H1 (cell line): ENCODE data around the gene NKTR. TPM values are rescaled to one million over a fixed set of nuclear protein-coding genes. Genes with fewer than 3 reads are reported as not detected.

Source experiments
- CTCF ChIA-PET: fragments of 300-600 bp; sonication (Branson Sonifier 250); formaldehyde crosslinking; loops from one replicate; lab custom pipeline; 2021; ENCODE audit not compliant: partially characterized antibody; lab: Charles Lee
- POLR2A ChIA-PET: fragments of 300-600 bp; sonication (Branson Sonifier 250); formaldehyde crosslinking; loops from one replicate; lab custom pipeline; 2021; ENCODE audit warnings: inconsistent platforms; ENCODE audit not compliant: partially characterized antibody; lab: Charles Lee
- DNase-seq, 2 experiments: peaks; one replicate each; pipeline versions ENCODE4 v3.0.0 to v3.0.0-alpha.2; 2010 to 2022; ENCODE audit warnings: low spot score in 2 of 2, low read depth in 1 of 2, mixed read lengths in 1 of 2
- FAIRE-seq: peaks from 2 replicates; lab custom pipeline; 2011; peaks lifted over from hg19 to GRCh38; lab: Jason Lieb, UNC
- H2AFZ ChIP-seq: 2 replicates; pipeline ENCODE4 v1.8.1; 2012; ENCODE audit warnings: low read length, inconsistent platforms
- H2AK5ac ChIP-seq: 2 replicates; pipeline ENCODE4 v1.6.1; 2013; ENCODE audit warnings: low read depth, low read length
- H2BK120ac ChIP-seq: replicated peaks from 2 replicates; pipeline ENCODE3; 2013; ENCODE audit warnings: low read depth, low read length, inconsistent platforms
- H2BK12ac ChIP-seq: 2 replicates; pipeline ENCODE4 v1.6.1; 2013; ENCODE audit warnings: low read depth, low read length
- H2BK15ac ChIP-seq: 2 replicates; pipeline ENCODE4 v1.6.1; 2013; ENCODE audit warnings: low read length
- H2BK20ac ChIP-seq: 2 replicates; pipeline ENCODE4 v1.6.1; 2013; ENCODE audit warnings: low read length
- H2BK5ac ChIP-seq: 2 replicates; pipeline ENCODE4 v1.6.1; 2013; ENCODE audit warnings: low read depth, low read length
- H3K14ac ChIP-seq: 2 replicates; pipeline ENCODE4 v1.6.1; 2013; ENCODE audit warnings: inconsistent platforms; ENCODE audit not compliant: insufficient read length
- H3K18ac ChIP-seq: 2 replicates; pipeline ENCODE4 v1.6.1; 2013; ENCODE audit warnings: low read length; ENCODE audit errors: extremely low read depth
- H3K23ac ChIP-seq: 2 replicates; pipeline ENCODE4 v1.6.1; 2013; ENCODE audit warnings: inconsistent platforms; ENCODE audit not compliant: insufficient read length
- H3K23me2 ChIP-seq: 2 replicates; pipeline ENCODE4 v1.6.1; 2013; ENCODE audit warnings: low read depth, low read length
- H3K27ac ChIP-seq: 2 replicates; pipeline ENCODE4 v1.6.1; 2011; ENCODE audit warnings: low read depth, low read length, inconsistent platforms
- H3K27me3 ChIP-seq, 4 experiments: replicated peaks in 1 of 4; 1 replicate in 1 of 4; 2 replicates in 3 of 4; pipeline versions ENCODE4 v1.6.1 to v1.8.1; 2011 to 2013; ENCODE audit warnings: low read length in 3 of 4, mild to moderate bottlenecking in 3 of 4, inconsistent platforms in 2 of 4, mixed read lengths in 2 of 4, moderate library complexity in 1 of 4; ENCODE audit not compliant: control insufficient read depth in 3 of 4, insufficient read depth in 3 of 4; ENCODE audit errors: extremely low read depth in 1 of 4
- H3K36me3 ChIP-seq, 4 experiments: 2 replicates each; pipeline versions ENCODE4 v1.6.1 to v1.8.1; 2011 to 2013; ENCODE audit warnings: mild to moderate bottlenecking in 4 of 4, low read length in 3 of 4, moderate library complexity in 2 of 4, control low read depth in 1 of 4, inconsistent platforms in 1 of 4; ENCODE audit not compliant: insufficient read depth in 4 of 4, control insufficient read depth in 2 of 4
- H3K4ac ChIP-seq: replicated peaks from 2 replicates; pipeline ENCODE3; 2013; ENCODE audit warnings: low read length, low read depth, mixed read lengths, inconsistent platforms; ENCODE audit not compliant: insufficient read length
- H3K4me1 ChIP-seq, 4 experiments: replicated peaks in 1 of 4; 1 replicate in 1 of 4; 2 replicates in 3 of 4; pipeline versions ENCODE4 v1.6.1 to v1.8.1; 2011 to 2013; ENCODE audit warnings: low read length in 3 of 4, inconsistent platforms in 2 of 4, mixed read lengths in 1 of 4; ENCODE audit not compliant: insufficient read depth in 4 of 4, control insufficient read depth in 3 of 4
- H3K4me2 ChIP-seq, 2 experiments: 2 replicates each; pipeline versions ENCODE4 v1.6.1 to v1.8.1; 2011 to 2013; ENCODE audit warnings: low read depth in 2 of 2, low read length in 2 of 2, control low read depth in 1 of 2, inconsistent platforms in 1 of 2, mild to moderate bottlenecking in 1 of 2; ENCODE audit not compliant: insufficient read depth in 1 of 2
- H3K4me3 ChIP-seq, 4 experiments: fragments of 200-600, 300-600 bp in 1 of 4; sonication (generic), shearing (Covaris generic), sonication (Bioruptor Twin) in 1 of 4; 2 replicates each; pipeline versions ENCODE4 v1.5.1 to v1.8.1; 2011 to 2016; ENCODE audit warnings: low read length in 4 of 4, low read depth in 3 of 4, control low read depth in 2 of 4, inconsistent platforms in 2 of 4, mild to moderate bottlenecking in 2 of 4, mixed read lengths in 1 of 4, moderate library complexity in 1 of 4; ENCODE audit not compliant: insufficient read depth in 2 of 4; ENCODE audit errors: extremely low read depth in 1 of 4
- H3K56ac ChIP-seq: replicated peaks from 2 replicates; pipeline ENCODE3; 2013; ENCODE audit warnings: low read depth, mild to moderate bottlenecking, mixed read lengths, low read length, inconsistent platforms; ENCODE audit not compliant: insufficient read length
- H3K79me1 ChIP-seq: 2 replicates; pipeline ENCODE4 v1.6.1; 2013; ENCODE audit warnings: low read depth, low read length, control low read depth
- H3K79me2 ChIP-seq, 2 experiments: 2 replicates each; pipeline versions ENCODE4 v1.6.1 to v1.8.1; 2012 to 2013; ENCODE audit warnings: low read length in 2 of 2, mild to moderate bottlenecking in 2 of 2, inconsistent platforms in 1 of 2; ENCODE audit not compliant: insufficient read depth in 2 of 2, control insufficient read depth in 1 of 2
- H3K9ac ChIP-seq, 4 experiments: replicated peaks in 1 of 4; 1 replicate in 1 of 4; 2 replicates in 3 of 4; pipeline versions ENCODE4 v1.6.1 to v1.8.1; 2011 to 2013; ENCODE audit warnings: low read depth in 3 of 4, low read length in 3 of 4, control low read depth in 2 of 4, mild to moderate bottlenecking in 2 of 4, moderate library complexity in 2 of 4, inconsistent platforms in 1 of 4; ENCODE audit errors: extremely low read depth in 1 of 4
- H3K9me3 ChIP-seq, 2 experiments: 2 replicates each; pipeline versions ENCODE4 v1.6.1 to v1.8.1; 2012 to 2013; ENCODE audit warnings: mild to moderate bottlenecking in 2 of 2, moderate library complexity in 2 of 2, control low read depth in 1 of 2, inconsistent platforms in 1 of 2, low read depth in 1 of 2, low read length in 1 of 2, mixed read lengths in 1 of 2; ENCODE audit not compliant: insufficient read depth in 2 of 2
- H4K20me1 ChIP-seq, 2 experiments: replicated peaks in 1 of 2; 2 replicates each; pipeline versions ENCODE3 to v1.8.1; 2011 to 2013; ENCODE audit warnings: inconsistent platforms in 2 of 2, low read length in 2 of 2, mild to moderate bottlenecking in 1 of 2; ENCODE audit not compliant: insufficient read depth in 2 of 2, control insufficient read depth in 1 of 2
- H4K5ac ChIP-seq: 2 replicates; pipeline ENCODE4 v1.6.1; 2013; ENCODE audit warnings: low read length, low read depth, mixed read lengths, inconsistent platforms; ENCODE audit not compliant: insufficient read length
- H4K8ac ChIP-seq: 2 replicates; pipeline ENCODE4 v1.8.0; 2013; ENCODE audit warnings: mild to moderate bottlenecking, moderate library complexity, low read length, inconsistent platforms; ENCODE audit not compliant: insufficient read depth; ENCODE audit errors: extremely low read depth
- H4K91ac ChIP-seq: replicated peaks from 2 replicates; pipeline ENCODE3; 2013; ENCODE audit warnings: low read length, mixed read lengths, inconsistent platforms; ENCODE audit not compliant: insufficient read length
- BACH1 ChIP-seq: IDR thresholded peaks from 2 replicates; pipeline ENCODE4 v1.6.1; 2012; ENCODE audit warnings: low read length, improper control_type of control experiment
- CREB1 ChIP-seq: IDR thresholded peaks from 2 replicates; pipeline ENCODE4 v1.6.1; 2012; ENCODE audit warnings: inconsistent platforms
- SAP30 ChIP-seq: fragments of 300-600 bp; sonication (generic); IDR thresholded peaks from 2 replicates; pipeline ENCODE4 v1.7.1; 2012; ENCODE audit warnings: low read length, moderate library complexity, mild to moderate bottlenecking, inconsistent platforms; ENCODE audit not compliant: insufficient read depth, insufficient replicate concordance
- SRF ChIP-seq: IDR thresholded peaks from 2 replicates; pipeline ENCODE4 v1.6.1; 2011; ENCODE audit warnings: mild to moderate bottlenecking, low read depth, low read length, moderate library complexity
- WGBS, 2 experiments: shearing (Covaris generic) in 1 of 2; methylation state at CpG; one replicate each; pipeline versions ENCODE4 v1.1.6 to v1.1.7; 2013 to 2015; ENCODE audit warnings: low lambda C conversion rate in 2 of 2, mixed read lengths in 2 of 2, inconsistent platforms in 1 of 2, low coverage in 1 of 2, missing lambda C conversion rate in 1 of 2; ENCODE audit not compliant: insufficient replicate concordance in 2 of 2, insufficient coverage in 1 of 2, insufficient read length in 1 of 2; ENCODE audit errors: extremely low coverage in 1 of 2, missing lambda C conversion rate in 1 of 2; 5-methylcytosine and 5-hydroxymethylcytosine counted together
- polyA plus RNA-seq, 7 experiments: library from polyadenylated mRNA; depleted of rRNA in 3 of 7; stranded (reverse) in 5 of 7; unstranded in 2 of 7; fragments of >200 nt in 5 of 7; fragments of 200-250 nt in 2 of 7; gene quantifications; 1 replicate in 5 of 7; 2 replicates in 1 of 7; 4 replicates in 1 of 7; pipeline versions ENCODE4 v1.2.1 to v1.2.3, GENCODE V29; 2011 to 2013; ENCODE audit warnings: missing spikeins in 2 of 7, mixed read lengths in 2 of 7
- total RNA-seq: library from RNA; stranded (reverse); fragmentation: NEBNext Ultra II Directional; extraction: Animal tissue kit (Norgen Biotek cat#: 25700); gene quantifications from 2 replicates; pipeline ENCODE4 v1.2.1, GENCODE V29; 2021

NKTR gene
- total and polyA plus RNA-seq, 2 of the 8 experiments (the other 6 are each of a cell fraction or from before 2014, with no cell fraction given) = 24.1 to 62.2 TPM

DNA sequence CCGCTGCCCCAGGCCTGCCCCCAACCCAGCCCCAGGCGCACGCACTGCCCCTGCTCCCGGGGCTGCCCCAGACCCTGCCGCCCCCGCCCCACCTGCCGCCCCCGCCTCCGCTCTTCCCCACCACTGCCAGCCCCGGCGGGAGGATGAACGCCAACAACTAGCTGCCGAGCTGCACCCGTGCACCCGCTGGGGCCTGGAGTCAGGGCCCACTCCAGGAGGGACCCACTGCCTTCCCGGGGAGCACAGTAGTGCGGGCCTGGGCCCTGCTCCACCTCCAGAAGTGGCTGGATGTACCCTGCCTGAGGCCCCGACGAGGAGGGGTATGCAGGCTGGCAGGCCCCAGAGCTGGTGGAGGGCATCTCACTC, 63.9 kb downstream of the NKTR start:
- no peak overlapping the region for H4K8ac ChIP-seq
- FAIRE-seq (no peak), DNase-seq (no peak)
- WGBS, 2 experiments = 90% methylated on average over 4 of the region's 19 CpGs; no CpG with 5 or more reads in 1 of the 2 experiments
- no peak overlapping the region for H3K27ac ChIP-seq
- H4K91ac ChIP-seq = no peak overlapping the region
- no peak overlapping the region for H2AFZ ChIP-seq
- peaks cover 0 to 7% (median 0%) of the 10 kb centered on the region in 4 experiments; a peak in 2 of 7 replicates for H3K4me1 ChIP-seq
- no peaks in the 10 kb centered on the region for H3K79me2 ChIP-seq
- H2AK5ac ChIP-seq = no peak overlapping the region
- H3K4me3 ChIP-seq = no peak overlapping the region
- no peak overlapping the region for H4K5ac ChIP-seq
- no peak overlapping the region for H2BK120ac ChIP-seq
- no peaks in the 10 kb centered on the region for H3K79me1 ChIP-seq
- no peak overlapping the region for H3K4ac ChIP-seq
- H3K23me2 ChIP-seq = no peaks in the 10 kb centered on the region
- no peaks in the 10 kb centered on the region for H3K36me3 ChIP-seq
- POLR2A ChIA-PET = interaction anchor here (3.1 kb wide), 1 partner anchor 12 kb away, joined by 10 read pairs; no protein-coding TSS in a partner anchor
- no peak overlapping the region for H3K23ac ChIP-seq
- H3K18ac ChIP-seq = no peak overlapping the region
- CTCF ChIA-PET = interaction anchor here (0.8 to 1.7 kb wide), 5 partner anchors 47 to 127 kb away, joined by 3 to 4 read pairs (median 4); no protein-coding TSS in a partner anchor
- H3K4me2 ChIP-seq = no peak overlapping the region
- peaks cover 0 to 2% (median 0%) of the 10 kb centered on the region in 4 experiments; a peak in 1 of 7 replicates for H3K27me3 ChIP-seq
- H4K20me1 ChIP-seq = peaks cover 0 to 4% of the 10 kb centered on the region in 2 experiments
- H3K9ac ChIP-seq = no peak overlapping the region
- no peaks in the 10 kb centered on the region for H3K9me3 ChIP-seq
- H2BK12ac ChIP-seq = no peak overlapping the region
- TF ChIP-seq CREB1 = no peak
- no peak for TF ChIP-seq SAP30
- no peak for TF ChIP-seq SRF
- TF ChIP-seq BACH1 = no peak
- H2BK15ac ChIP-seq = no peak overlapping the region
- H3K56ac ChIP-seq = no peak overlapping the region
- no peak overlapping the region for H2BK5ac ChIP-seq
- H3K14ac ChIP-seq = no peak overlapping the region
- H2BK20ac ChIP-seq = no peak overlapping the region
